Measurements from ENCODE around the gene ITLN2.
"Not testable (repeated sequence)": the region's sequence is repeated elsewhere in the genome, so short reads cannot be mapped to it uniquely, and the experiment has no call there.

Gene ITLN2

GRCh38 chr1:160954158-160955104, at the start of gene ITLN2:
Gene ITLN2 (minus strand): TSS chr1:160954809. CDS start chr1:160954741, 68 bp downstream.
- peak; percentile 34 for DNase-seq (ENCODE audit: low spot score)

- no peak for DNase-seq (ENCODE audit: low spot score)
Measured at GRCh38 chr1:161001525-161001924, 46.9 kb upstream of the ITLN2 start.

GRCh38 chr1:161000736-161001480, 46.3 kb upstream of the ITLN2 start:
- DNase-seq (ENCODE audit: low spot score) = no peak

GRCh38 chr1:160999376-160999775, 44.8 kb upstream of the ITLN2 start:
- DNase-seq (ENCODE audit: low spot score) = no peak

- DNase-seq (ENCODE audit: low spot score) = peak; percentile 78
Measured at GRCh38 chr1:160997323-160998038, 42.9 kb upstream of the ITLN2 start.

- DNase-seq (ENCODE audit: low spot score) = no peak
Measured at GRCh38 chr1:160996178-160996577, 41.6 kb upstream of the ITLN2 start.

- peak; percentile 77 for DNase-seq (ENCODE audit: low spot score)
Measured at GRCh38 chr1:160993544-160994193, 39.1 kb upstream of the ITLN2 start.

GRCh38 chr1:160992036-160992435, 37.4 kb upstream of the ITLN2 start:
- not testable (repeated sequence) for DNase-seq (ENCODE audit: low spot score)

- no peak for DNase-seq (ENCODE audit: low spot score)
Measured at GRCh38 chr1:160987359-160988050, 32.9 kb upstream of the ITLN2 start.

- no peak for DNase-seq (ENCODE audit: low spot score)
Measured at GRCh38 chr1:160985723-160986122, 31.1 kb upstream of the ITLN2 start.

- no peak for DNase-seq (ENCODE audit: low spot score)
Measured at GRCh38 chr1:160981584-160982411, 27.2 kb upstream of the ITLN2 start.

- no peak for DNase-seq (ENCODE audit: low spot score)
Measured at GRCh38 chr1:160979286-160979685, 24.7 kb upstream of the ITLN2 start.

GRCh38 chr1:160978510-160978927, 23.9 kb upstream of the ITLN2 start:
- no peak for DNase-seq (ENCODE audit: low spot score)

GRCh38 chr1:160975026-160975425, 20.4 kb upstream of the ITLN2 start:
- DNase-seq (ENCODE audit: low spot score) = no peak

GRCh38 chr1:160973491-160973890, 18.9 kb upstream of the ITLN2 start:
- no peak for DNase-seq (ENCODE audit: low spot score)

GRCh38 chr1:160972939-160973338, 18.3 kb upstream of the ITLN2 start:
- no peak for DNase-seq (ENCODE audit: low spot score)

- DNase-seq (ENCODE audit: low spot score) = no peak
Measured at GRCh38 chr1:160971618-160972056, 17.0 kb upstream of the ITLN2 start.

GRCh38 chr1:160963521-160963920, 8.9 kb upstream of the ITLN2 start:
- no peak for DNase-seq (ENCODE audit: low spot score)

- DNase-seq (ENCODE audit: low spot score) = no peak
Measured at GRCh38 chr1:160961419-160961818, 6.8 kb upstream of the ITLN2 start.

GRCh38 chr1:160956966-160957365, 2.4 kb upstream of the ITLN2 start:
- DNase-seq (ENCODE audit: low spot score) = no peak
